ENCODE data around the gene FGF8.

Gene FGF8

DNA sequence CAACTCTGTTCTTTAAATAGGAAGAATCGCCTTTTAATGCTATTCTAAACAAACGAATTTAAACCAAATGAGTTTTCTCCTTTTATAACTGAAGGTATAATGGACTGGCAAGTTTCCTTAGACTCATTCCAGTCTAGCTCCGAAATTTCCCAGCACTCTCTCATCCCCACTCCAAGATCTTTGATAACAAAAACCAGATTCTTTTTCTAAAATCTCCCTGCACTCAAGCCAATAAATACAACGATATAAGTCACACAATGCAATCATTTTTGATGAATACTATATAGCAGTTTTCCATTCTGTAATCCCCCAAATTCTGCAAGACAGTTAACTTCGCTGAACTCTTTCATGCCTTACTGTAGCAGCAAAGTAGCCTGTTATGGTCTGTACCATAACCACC is 40.5 kb upstream of the FGF8 start:
- no peak for DNase-seq (ENCODE audit: low read depth)
- H3K4me3 ChIP-seq (ENCODE audit: low read depth, low read length), result peak overlapping the region; percentile 98
- TF ChIP-seq, protein P1, sequence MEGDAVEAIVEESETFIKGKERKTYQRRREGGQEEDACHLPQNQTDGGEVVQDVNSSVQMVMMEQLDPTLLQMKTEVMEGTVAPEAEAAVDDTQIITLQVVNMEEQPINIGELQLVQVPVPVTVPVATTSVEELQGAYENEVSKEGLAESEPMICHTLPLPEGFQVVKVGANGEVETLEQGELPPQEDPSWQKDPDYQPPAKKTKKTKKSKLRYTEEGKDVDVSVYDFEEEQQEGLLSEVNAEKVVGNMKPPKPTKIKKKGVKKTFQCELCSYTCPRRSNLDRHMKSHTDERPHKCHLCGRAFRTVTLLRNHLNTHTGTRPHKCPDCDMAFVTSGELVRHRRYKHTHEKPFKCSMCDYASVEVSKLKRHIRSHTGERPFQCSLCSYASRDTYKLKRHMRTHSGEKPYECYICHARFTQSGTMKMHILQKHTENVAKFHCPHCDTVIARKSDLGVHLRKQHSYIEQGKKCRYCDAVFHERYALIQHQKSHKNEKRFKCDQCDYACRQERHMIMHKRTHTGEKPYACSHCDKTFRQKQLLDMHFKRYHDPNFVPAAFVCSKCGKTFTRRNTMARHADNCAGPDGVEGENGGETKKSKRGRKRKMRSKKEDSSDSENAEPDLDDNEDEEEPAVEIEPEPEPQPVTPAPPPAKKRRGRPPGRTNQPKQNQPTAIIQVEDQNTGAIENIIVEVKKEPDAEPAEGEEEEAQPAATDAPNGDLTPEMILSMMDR (IDR thresholded peaks at IDR 0.05; ENCODE audit: low read depth, low read length, missing control alignments), result no peak

DNA sequence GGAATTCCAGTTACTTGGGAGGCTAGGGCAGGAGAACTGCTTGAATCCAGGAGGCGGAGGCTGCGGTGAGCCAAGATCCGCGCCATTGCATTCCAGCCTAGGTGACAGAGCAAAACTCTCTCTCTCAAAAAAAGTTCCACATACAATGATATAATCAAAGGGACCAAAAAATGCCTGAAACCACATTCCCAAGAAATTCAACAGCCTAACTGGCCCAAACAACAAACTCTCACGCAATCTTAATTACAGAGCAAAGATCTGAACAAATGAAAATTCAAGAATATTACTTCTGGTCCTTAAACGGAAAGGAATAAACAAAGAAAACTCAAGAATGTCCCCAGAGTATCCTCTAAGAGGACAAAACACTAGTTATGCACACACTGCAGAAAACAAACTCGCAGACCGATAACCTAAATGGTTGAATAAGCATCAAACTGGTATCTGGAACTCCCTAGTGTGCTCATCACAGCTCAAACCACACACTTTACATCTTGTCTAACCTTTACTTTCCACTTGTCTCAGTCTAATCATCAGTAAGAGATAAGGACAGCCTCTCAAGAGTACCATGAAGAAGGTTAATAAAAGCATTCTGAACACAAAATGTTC is 38.7 kb upstream of the FGF8 start:
- peak; percentile 30 for DNase-seq (ENCODE audit: low read depth)
- TF ChIP-seq, protein P1 (IDR thresholded peaks at IDR 0.05; ENCODE audit: low read depth, low read length, missing control alignments), result no peak
- peak overlapping the region; percentile 98 for H3K4me3 ChIP-seq (ENCODE audit: low read depth, low read length)

DNA sequence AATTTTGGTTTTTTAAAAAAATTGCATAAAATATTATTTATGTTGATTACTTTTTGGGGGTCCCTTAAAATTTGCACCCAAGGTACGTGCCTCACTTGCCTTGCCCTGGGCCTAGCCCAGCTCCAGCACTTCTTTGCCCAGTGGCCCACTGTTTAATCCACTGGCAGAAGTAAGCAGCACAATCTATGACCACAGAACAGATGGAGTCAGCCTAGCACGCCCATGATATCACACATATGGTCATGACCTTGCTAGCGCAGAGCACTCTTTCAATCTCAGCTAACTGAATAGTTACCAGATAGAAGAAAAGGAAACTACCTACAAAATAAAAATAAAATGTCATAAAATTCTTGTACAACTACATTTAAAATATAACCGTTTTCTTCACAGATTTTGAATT is 36.7 kb upstream of the FGF8 start:
- TF ChIP-seq, protein P1 (IDR thresholded peaks at IDR 0.05; ENCODE audit: low read depth, low read length, missing control alignments), result no peak
- no peak for DNase-seq (ENCODE audit: low read depth)
- no peak overlapping the region for H3K4me3 ChIP-seq (ENCODE audit: low read depth, low read length)

DNA sequence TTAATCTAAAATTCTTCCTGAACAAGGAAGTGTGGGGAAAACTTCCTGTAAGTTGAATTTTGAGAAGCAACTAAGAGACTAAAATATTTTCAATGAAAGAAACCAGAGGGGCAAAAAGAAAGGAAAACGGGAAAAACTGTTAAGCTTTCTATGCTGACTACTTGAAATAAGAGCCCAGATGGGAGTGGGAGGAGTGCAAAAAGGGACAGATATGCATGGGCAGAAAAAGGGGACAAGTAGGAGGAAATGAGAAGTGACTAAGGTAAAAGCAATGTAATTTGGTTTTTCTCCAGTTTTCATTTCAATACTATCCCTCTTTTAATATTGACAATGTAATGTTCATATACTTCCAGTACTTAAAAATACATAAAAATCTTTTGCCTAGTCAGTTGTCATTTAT is 31.2 kb upstream of the FGF8 start:
- no peak overlapping the region for H3K4me3 ChIP-seq (ENCODE audit: low read depth, low read length)
- TF ChIP-seq, protein P1 (IDR thresholded peaks at IDR 0.05; ENCODE audit: low read depth, low read length, missing control alignments), result no peak
- DNase-seq (ENCODE audit: low read depth), result no peak

DNA sequence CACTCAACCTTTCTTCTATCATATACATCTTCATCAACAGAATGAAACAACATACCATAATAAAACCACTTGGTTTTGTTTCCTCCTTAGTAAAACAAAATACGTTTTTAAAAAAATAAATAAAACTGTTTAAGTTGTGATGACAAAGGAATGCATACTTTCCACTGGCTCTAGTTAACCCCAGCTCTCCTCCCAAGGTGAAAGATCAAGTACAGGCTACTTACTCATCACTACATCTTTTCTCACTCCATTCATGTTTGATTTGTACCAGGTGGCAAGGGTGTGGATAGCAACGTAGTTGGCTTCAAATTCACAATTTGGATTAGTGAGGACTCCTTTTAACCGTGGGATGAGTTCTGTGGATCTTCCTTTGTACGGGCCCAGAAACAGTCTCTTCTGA is 27.6 kb upstream of the FGF8 start:
- DNase-seq (ENCODE audit: low read depth), result no peak
- TF ChIP-seq, protein P1 (IDR thresholded peaks at IDR 0.05; ENCODE audit: low read depth, low read length, missing control alignments), result no peak
- H3K4me3 ChIP-seq (ENCODE audit: low read depth, low read length), result no peak overlapping the region

DNA sequence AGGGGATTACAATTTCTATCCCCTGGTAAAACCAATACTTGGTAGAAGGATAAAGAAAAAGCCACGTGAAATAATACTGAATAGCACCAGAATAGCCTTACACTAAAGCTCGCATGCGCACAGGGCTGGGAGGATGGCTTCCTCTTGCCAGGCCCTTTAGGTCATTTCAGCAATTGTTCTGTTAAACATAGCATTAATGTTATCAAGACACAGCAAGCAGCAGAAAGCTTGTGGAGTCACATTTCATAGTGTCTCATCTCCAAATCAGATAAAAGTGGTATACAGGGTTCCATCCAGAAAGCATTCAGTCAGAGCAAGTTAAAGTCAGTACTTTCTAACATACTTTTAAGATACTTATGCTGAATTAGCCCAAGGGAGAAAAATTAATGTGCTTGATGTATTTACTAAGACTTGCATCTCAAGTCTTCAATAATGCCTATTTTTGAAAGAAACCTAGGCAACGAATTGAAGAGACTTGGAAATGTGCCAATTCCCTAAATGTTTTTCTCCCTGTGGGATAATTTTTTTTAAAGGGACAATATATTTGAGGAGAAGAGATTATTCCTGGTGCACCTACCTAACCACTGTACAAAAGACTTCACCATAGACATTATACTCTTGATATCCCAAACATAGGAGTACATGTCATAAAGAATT is 21.6 kb upstream of the FGF8 start:
- no peak for DNase-seq (ENCODE audit: low read depth)
- TF ChIP-seq, protein P1 (IDR thresholded peaks at IDR 0.05; ENCODE audit: low read depth, low read length, missing control alignments), result no peak
- no peak overlapping the region for H3K4me3 ChIP-seq (ENCODE audit: low read depth, low read length)

DNA sequence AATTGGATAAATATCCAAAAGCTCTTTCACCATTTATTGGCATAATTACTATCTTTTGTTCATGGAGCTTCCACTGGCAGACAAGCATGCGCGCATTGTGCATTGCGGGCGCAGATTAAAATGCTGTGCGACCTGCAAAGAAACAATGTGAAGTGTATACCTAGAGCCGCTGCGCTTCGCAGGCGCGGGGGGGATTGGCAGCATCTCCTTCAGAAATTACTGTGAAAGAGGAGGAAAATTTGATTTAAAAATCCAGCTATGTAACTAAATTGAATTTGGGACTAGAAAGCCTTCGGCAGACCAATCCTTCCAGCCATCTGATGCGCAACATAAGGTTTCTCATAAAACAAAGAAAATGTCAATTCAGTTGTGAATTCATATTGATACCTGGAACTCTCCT is 17.6 kb upstream of the FGF8 start:
- H3K4me3 ChIP-seq (ENCODE audit: low read depth, low read length), result no peak overlapping the region
- TF ChIP-seq, protein P1 (IDR thresholded peaks at IDR 0.05; ENCODE audit: low read depth, low read length, missing control alignments), result no peak
- DNase-seq (ENCODE audit: low read depth), result no peak
